Measurements from ENCODE around the gene NHERF2.

NHERF2 gene

GRCh38 chr16:2030036-2030435, 3.3 kb downstream of the NHERF2 start:
- TF ChIP-seq CTCF (IDR thresholded peaks at IDR 0.05) = no peak

DNA sequence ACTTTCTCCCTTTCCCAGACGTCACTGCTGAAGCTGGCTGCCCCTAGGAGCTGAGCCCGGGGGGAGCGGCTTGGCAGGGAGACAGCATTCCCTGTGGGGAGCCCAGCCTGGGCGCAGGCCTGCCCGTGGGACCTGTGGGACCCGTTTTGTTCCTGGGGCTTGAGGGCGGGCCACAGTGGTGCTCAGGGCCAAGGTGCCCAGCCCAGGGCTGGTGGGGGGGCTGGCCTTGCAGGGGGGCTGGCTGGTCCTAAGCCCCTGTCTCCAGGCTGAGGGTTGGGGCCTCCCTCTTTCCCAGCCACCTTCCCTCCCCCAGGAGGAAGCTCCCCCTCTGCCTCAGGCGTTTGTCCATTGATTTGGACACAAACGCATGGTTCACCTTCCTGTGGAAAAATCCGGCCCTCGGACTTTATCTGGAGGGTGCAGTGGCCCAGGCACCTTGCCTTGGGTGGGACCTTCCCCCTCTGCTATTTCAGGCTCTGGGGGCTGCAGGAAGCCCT, 4.4 kb downstream of the NHERF2 start:
- TF ChIP-seq CTCF (IDR thresholded peaks at IDR 0.05) = no peak

- no peak for TF ChIP-seq CTCF (IDR thresholded peaks at IDR 0.05)
Observed at GRCh38 chr16:2032285-2033056, 5.8 kb downstream of the NHERF2 start.

- TF ChIP-seq CTCF (IDR thresholded peaks at IDR 0.05) = no peak
Observed at GRCh38 chr16:2033057-2033908, 6.6 kb downstream of the NHERF2 start.

- no peak for TF ChIP-seq CTCF (IDR thresholded peaks at IDR 0.05)
Observed at GRCh38 chr16:2034696-2035430, 8.2 kb downstream of the NHERF2 start.

DNA sequence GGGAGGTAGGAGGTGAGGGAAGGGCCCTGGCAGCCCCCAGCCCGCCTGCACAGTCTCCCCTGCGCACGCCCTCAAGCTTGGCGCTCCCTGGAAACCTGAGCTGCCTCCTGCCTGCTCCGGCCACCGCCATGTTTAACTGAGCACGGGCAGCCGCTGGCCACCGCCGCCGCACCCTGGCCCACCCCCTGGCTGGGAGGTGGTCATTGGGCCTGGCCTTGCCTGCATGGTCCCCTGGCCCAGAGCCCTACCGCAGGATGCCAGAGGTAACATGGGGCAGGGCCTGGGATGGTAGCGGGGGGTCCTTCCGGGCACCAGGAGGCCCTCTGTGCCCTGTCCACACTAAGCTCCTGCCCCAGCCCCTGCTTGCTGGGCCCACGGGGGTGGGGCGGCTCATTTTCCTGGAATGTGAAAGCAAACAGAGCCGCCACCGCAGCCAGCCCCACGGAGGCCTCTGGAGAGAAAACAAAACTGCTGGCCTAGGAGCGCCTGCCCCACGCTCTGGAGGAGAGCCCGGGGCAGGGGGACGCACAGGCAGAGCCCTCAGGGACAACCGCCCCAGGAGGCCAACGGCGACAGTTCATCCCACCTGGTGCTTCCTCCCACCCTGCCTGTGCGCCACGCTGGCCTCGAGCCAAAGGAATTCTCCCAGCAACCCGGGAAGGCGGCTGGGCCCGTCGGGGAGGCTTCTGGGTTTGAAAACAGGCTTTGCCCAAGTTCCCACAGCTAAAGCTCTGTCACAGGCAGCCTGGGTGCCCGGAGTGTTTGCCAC, 8.9 kb downstream of the NHERF2 start:
- no peak for TF ChIP-seq CTCF (IDR thresholded peaks at IDR 0.05)

Data from LNCAP (cell line).